Head of caudate nucleus (tissue), 42 donors: ENCODE data around the gene COL6A2.
"Not testable (repeated sequence)": the region's sequence is repeated elsewhere in the genome, so short reads cannot be mapped to it uniquely, and the experiment has no call there.

Experiments
- DNase-seq, 42 donors: peaks; one replicate each; pipeline versions ENCODE4 v3.0.0 to v3.0.0-alpha.2; 2020 to 2021; ENCODE audit warnings: mixed read lengths in 7 of 42
- intact Hi-C: fragments of 100-400 bp; cut with DNase I; formaldehyde crosslinking; loops from one replicate; pipeline ENCODE4 v1.15.0; 2022

The COL6A2 gene

GRCh38 chr21:46104104-46104503 is 6.2 kb downstream of the COL6A2 start:
- intact Hi-C loops = no loop called here
- no peak for DNase-seq

GRCh38 chr21:46107376-46107775 is 9.5 kb downstream of the COL6A2 start:
- DNase-seq, intact Hi-C loops: not testable (repeated sequence)

- intact Hi-C loops = no loop called here
- peak in 9 of 42 donors; percentile 2 to 15 (median 4) for DNase-seq
These were observed 11.0 kb downstream of the COL6A2 start for GRCh38 chr21:46108827-46109312.

GRCh38 chr21:46109313-46110221 is 11.7 kb downstream of the COL6A2 start:
- intact Hi-C loops = no loop called here
- peak in 16 of 42 donors; percentile 1 to 31 (median 8) for DNase-seq

GRCh38 chr21:46110499-46111192 is 12.7 kb downstream of the COL6A2 start:
- intact Hi-C loops = no loop called here
- peak in 24 of 42 donors; percentile 3 to 43 (median 17) for DNase-seq

- intact Hi-C loops = no loop called here
- DNase-seq = peak in 9 of 42 donors; percentile 1 to 12 (median 4)
These were observed 13.3 kb downstream of the COL6A2 start for GRCh38 chr21:46111193-46111571.

- intact Hi-C loops = no loop called here
- DNase-seq = peak in 20 of 42 donors; percentile 0 to 42 (median 10)
These were observed 14.2 kb downstream of the COL6A2 start for GRCh38 chr21:46111857-46112724.

GRCh38 chr21:46112725-46113215 is 14.9 kb downstream of the COL6A2 start:
- DNase-seq = peak in 18 of 42 donors; percentile 1 to 23 (median 6)
- intact Hi-C loops = no loop called here

- intact Hi-C loops = no loop called here
These were observed 15.7 kb downstream of the COL6A2 start for GRCh38 chr21:46113497-46114176.

GRCh38 chr21:46114963-46115362 is 17.1 kb downstream of the COL6A2 start:
- DNase-seq = peak in 16 of 42 donors; percentile 1 to 39 (median 8)
- intact Hi-C loops = no loop called here

More at GRCh38 chr21:46113497-46114176, 15.7 kb downstream of the COL6A2 start:
- peak in 18 of 42 donors; percentile 2 to 25 (median 6) for DNase-seq

GRCh38 chr21:46115441-46116188 is 17.7 kb downstream of the COL6A2 start:
- peak in 15 of 42 donors; percentile 0 to 29 (median 5) for DNase-seq
- intact Hi-C loops = no loop called here

GRCh38 chr21:46116189-46116775 is 18.4 kb downstream of the COL6A2 start:
- DNase-seq = peak in 17 of 42 donors; percentile 1 to 27 (median 8)
- intact Hi-C loops = no loop called here

- intact Hi-C loops = no loop called here
- peak in 17 of 42 donors; percentile 1 to 29 (median 5) for DNase-seq
These were observed 19.1 kb downstream of the COL6A2 start for GRCh38 chr21:46116776-46117585.

- peak in 18 of 42 donors; percentile 1 to 30 (median 4) for DNase-seq
- intact Hi-C loops = no loop called here
These were observed 19.8 kb downstream of the COL6A2 start for GRCh38 chr21:46117586-46118315.
